HEK293T (cell line): ENCODE results near the gene CELF2.

ENCODE experiments used
- ARNT ChIP-seq: fragments of 450-650 bp; IDR thresholded peaks from 2 replicates; pipeline ENCODE4 v1.6.1; 2017; ENCODE audit warnings: mild to moderate bottlenecking
- BHLHE40 ChIP-seq: fragments of 450-650 bp; IDR thresholded peaks from 2 replicates; pipeline ENCODE4 v1.6.1; 2016; ENCODE audit warnings: mild to moderate bottlenecking, moderate library complexity, borderline replicate concordance
- ELF4 ChIP-seq: fragments of 450-650 bp; IDR thresholded peaks from 2 replicates; pipeline ENCODE4 v1.6.1; 2017; ENCODE audit warnings: antibody characterized with exemption
- FOXA1 ChIP-seq: fragments of 450-650 bp; IDR thresholded peaks from 2 replicates; pipeline ENCODE4 v1.6.1; 2016; ENCODE audit warnings: mild to moderate bottlenecking
- FOXK2 ChIP-seq: fragments of 450-650 bp; IDR thresholded peaks from 2 replicates; pipeline ENCODE4 v1.6.1; 2016; ENCODE audit warnings: mild to moderate bottlenecking
- FOXM1 ChIP-seq: fragments of 450-650 bp; IDR thresholded peaks from 2 replicates; pipeline ENCODE4 v1.6.1; 2017; ENCODE audit warnings: mild to moderate bottlenecking, borderline replicate concordance
- HDGF ChIP-seq: fragments of 450-650 bp; IDR thresholded peaks from 2 replicates; pipeline ENCODE4 v1.6.1; 2017; ENCODE audit warnings: antibody characterized with exemption, borderline replicate concordance
- LEF1 ChIP-seq: fragments of 450-650 bp; IDR thresholded peaks from 2 replicates; pipeline ENCODE4 v1.6.1; 2017; ENCODE audit warnings: mild to moderate bottlenecking, borderline replicate concordance
- NFRKB ChIP-seq: fragments of 450-650 bp; IDR thresholded peaks from 2 replicates; pipeline ENCODE4 v1.6.1; 2016; ENCODE audit warnings: mild to moderate bottlenecking, moderate library complexity
- SP1 ChIP-seq: fragments of 450-650 bp; IDR thresholded peaks from 2 replicates; pipeline ENCODE4 v1.6.1; 2017
- SUZ12 ChIP-seq: fragments of 450-650 bp; IDR thresholded peaks from 2 replicates; pipeline ENCODE4 v1.6.1; 2016; ENCODE audit warnings: mild to moderate bottlenecking
- TARDBP ChIP-seq: fragments of 450-650 bp; IDR thresholded peaks from 2 replicates; pipeline ENCODE4 v1.6.1; 2016
- ZNF384 ChIP-seq: fragments of 450-650 bp; IDR thresholded peaks from 2 replicates; pipeline ENCODE4 v1.6.1; 2016
- TF ChIP-seq, protein P1 (sequence below): fragments of 450-650 bp; IDR thresholded peaks from 2 replicates; pipeline ENCODE4 v1.6.1; 2016

DNA sequence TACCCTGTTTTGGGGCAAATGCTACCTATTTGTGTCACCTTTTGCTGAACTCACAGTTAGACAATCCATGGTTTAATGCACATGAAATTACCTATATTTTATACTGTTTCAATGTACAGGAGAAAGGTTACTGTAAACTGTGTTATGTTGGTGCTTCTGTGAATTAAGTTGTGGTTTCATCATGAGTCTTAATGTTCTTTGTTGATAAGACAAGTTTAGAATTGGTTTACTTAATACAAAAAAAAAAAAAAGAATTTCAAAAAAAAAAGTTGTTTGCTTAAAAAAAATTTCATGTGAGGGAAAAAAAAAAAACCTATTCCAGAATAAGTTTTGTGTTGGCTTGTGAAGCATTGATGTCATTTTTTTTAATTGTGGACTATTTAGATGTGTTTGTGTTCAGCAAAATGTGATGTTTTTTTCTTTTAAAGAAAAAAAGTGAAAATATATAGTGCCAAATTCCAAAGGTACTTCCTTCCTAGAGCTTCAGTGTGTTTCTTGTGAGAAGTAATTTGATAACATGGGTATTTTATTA is 313.4 kb downstream of the CELF2 start:
- TF ChIP-seq SUZ12 (no peak), TARDBP (no peak), SP1 (no peak), ELF4 (no peak), NFRKB (no peak), BHLHE40 (no peak), ARNT (no peak), FOXM1 (no peak), FOXK2 (no peak), ZNF384 (no peak), HDGF (no peak), LEF1 (no peak), FOXA1 (no peak)
- TF ChIP-seq, protein P1, sequence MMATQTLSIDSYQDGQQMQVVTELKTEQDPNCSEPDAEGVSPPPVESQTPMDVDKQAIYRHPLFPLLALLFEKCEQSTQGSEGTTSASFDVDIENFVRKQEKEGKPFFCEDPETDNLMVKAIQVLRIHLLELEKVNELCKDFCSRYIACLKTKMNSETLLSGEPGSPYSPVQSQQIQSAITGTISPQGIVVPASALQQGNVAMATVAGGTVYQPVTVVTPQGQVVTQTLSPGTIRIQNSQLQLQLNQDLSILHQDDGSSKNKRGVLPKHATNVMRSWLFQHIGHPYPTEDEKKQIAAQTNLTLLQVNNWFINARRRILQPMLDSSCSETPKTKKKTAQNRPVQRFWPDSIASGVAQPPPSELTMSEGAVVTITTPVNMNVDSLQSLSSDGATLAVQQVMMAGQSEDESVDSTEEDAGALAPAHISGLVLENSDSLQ = no peak
